Stomach (tissue), 4 donors: ENCODE data around the gene SYTL1.

Experiments used
- POLR2A ChIP-seq, 4 donors: fragments of 450-650 bp; IDR thresholded peaks; one replicate each; pipeline ENCODE4 v1.6.1; 2016; ENCODE audit warnings: antibody characterized with exemption in 4 of 4, control low read depth in 2 of 4, mild to moderate bottlenecking in 1 of 4, moderate library complexity in 1 of 4
- TF ChIP-seq, protein P1 (sequence below), 7 experiments: fragments of 450-650 bp in 4 of 7; fragments of 200-600 bp in 3 of 7; sonication (generic) in 3 of 7; IDR thresholded peaks; one replicate each; pipeline ENCODE4 v1.5.1; 2016 to 2019; ENCODE audit warnings: antibody characterized with exemption in 7 of 7, control low read depth in 2 of 7, mild to moderate bottlenecking in 1 of 7

DNA sequence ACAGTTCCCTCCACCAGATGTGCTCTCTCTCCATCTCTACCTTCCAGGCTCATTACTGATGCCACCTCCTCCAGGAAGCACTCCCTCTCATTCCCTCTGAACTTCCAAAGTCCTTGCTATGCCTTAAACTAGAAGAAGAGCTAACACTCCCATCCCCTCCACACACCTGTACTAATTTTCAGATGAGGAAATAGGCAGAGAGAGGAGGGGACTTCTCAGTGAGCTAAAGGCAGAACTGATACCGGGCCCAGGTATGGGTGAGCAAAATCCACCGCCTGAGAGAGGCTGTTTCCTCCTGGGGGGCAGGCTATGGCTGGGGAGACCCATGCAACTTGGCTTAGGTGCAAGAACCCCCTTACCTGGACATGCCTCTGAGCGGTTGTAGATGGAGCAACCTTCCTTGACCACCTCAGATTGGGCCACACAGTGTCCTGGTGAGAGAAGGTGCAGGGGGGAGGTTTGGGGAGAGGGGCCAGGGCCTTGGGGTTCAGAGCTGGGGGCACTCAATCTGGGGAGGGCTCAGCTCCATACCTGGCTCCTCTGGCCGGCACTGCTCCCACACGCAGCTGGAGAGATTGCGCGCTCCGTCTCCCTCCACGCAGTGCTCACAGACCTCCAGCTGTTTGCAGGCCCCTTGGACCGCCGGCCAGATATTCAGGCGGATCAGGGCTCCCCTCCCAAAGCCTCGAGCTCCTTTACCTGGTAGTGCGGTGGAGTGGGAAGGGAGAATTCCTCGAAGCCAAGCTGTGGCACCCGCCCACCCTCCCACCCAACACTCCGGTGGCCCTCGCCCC is 40.3 kb downstream of the SYTL1 start:
- TF ChIP-seq, protein P1, sequence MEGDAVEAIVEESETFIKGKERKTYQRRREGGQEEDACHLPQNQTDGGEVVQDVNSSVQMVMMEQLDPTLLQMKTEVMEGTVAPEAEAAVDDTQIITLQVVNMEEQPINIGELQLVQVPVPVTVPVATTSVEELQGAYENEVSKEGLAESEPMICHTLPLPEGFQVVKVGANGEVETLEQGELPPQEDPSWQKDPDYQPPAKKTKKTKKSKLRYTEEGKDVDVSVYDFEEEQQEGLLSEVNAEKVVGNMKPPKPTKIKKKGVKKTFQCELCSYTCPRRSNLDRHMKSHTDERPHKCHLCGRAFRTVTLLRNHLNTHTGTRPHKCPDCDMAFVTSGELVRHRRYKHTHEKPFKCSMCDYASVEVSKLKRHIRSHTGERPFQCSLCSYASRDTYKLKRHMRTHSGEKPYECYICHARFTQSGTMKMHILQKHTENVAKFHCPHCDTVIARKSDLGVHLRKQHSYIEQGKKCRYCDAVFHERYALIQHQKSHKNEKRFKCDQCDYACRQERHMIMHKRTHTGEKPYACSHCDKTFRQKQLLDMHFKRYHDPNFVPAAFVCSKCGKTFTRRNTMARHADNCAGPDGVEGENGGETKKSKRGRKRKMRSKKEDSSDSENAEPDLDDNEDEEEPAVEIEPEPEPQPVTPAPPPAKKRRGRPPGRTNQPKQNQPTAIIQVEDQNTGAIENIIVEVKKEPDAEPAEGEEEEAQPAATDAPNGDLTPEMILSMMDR (IDR thresholded peaks at IDR 0.05) = no peak
- TF ChIP-seq POLR2A (IDR thresholded peaks at IDR 0.05) = no peak
